HEK293 (cell line): ENCODE results near the gene BICC1.

ENCODE experiments used
- CTCF ChIA-PET: fragments of 350-600 bp; formaldehyde crosslinking; extraction: SDS; loops from one replicate; lab custom pipeline; 2021; ENCODE audit warnings: antibody characterized with exemption; lab: Yijun Ruan, JAX
- POLR2A ChIA-PET: fragments of 300-600 bp; formaldehyde crosslinking; extraction: SDS; loops from one replicate; lab custom pipeline; 2020; ENCODE audit warnings: antibody characterized with exemption, inconsistent platforms; lab: Yijun Ruan, JAX
- H3K27ac ChIP-seq: fragments of 200-500 bp; sonication (Bioruptor generic); 2 replicates; pipeline ENCODE4 v1.5.1; 2014; ENCODE audit warnings: low read depth, low read length, control low read depth, inconsistent platforms; ENCODE audit errors: extremely low read depth
- H3K36me3 ChIP-seq, 2 experiments: fragments of 200-500 bp in 1 of 2; sonication (Bioruptor generic) in 1 of 2; 1 replicate in 1 of 2; 2 replicates in 1 of 2; pipeline ENCODE4 v1.5.1; 2014 to 2017; ENCODE audit warnings: inconsistent platforms in 2 of 2, low read length in 2 of 2; ENCODE audit not compliant: control insufficient read depth in 2 of 2, insufficient read depth in 1 of 2
- H3K4me1 ChIP-seq: fragments of 200-500 bp; sonication (Bioruptor generic); 2 replicates; pipeline ENCODE4 v1.5.1; 2014; ENCODE audit warnings: mild to moderate bottlenecking, low read length, inconsistent platforms; ENCODE audit not compliant: control insufficient read depth, insufficient read depth
- H3K4me3 ChIP-seq: 2 replicates; pipeline ENCODE4 v1.5.1; 2011; ENCODE audit warnings: low read depth, mild to moderate bottlenecking, control low read depth, low read length, moderate library complexity
- H3K9me3 ChIP-seq: fragments of 200-500 bp; sonication (Bioruptor generic); 2 replicates; pipeline ENCODE4 v1.5.1; 2014; ENCODE audit warnings: low read depth, low read length, inconsistent platforms; ENCODE audit not compliant: control insufficient read depth, insufficient read depth
- EGR2 ChIP-seq: fragments of 450-650 bp; formaldehyde crosslinking; IDR thresholded peaks from 2 replicates; pipeline ENCODE4 v1.5.1; 2016; ENCODE audit warnings: low read depth, missing biosample characterization, missing genetic modification characterization
- FEZF1 ChIP-seq: fragments of 450-650 bp; formaldehyde crosslinking; IDR thresholded peaks from 2 replicates; pipeline ENCODE4 v1.5.1; 2016; ENCODE audit warnings: missing biosample characterization, missing genetic modification characterization
- GLI4 ChIP-seq: fragments of 450-650 bp; formaldehyde crosslinking; IDR thresholded peaks from 2 replicates; pipeline ENCODE4 v1.5.1; 2016; ENCODE audit warnings: missing biosample characterization, missing genetic modification characterization
- HOXC10 ChIP-seq: sonication (generic); formaldehyde crosslinking; IDR thresholded peaks from 2 replicates; pipeline ENCODE4 v1.8.1; 2023; ENCODE audit warnings: mild to moderate bottlenecking, missing genetic modification reagents
- IKZF3 ChIP-seq: fragments of 450-650 bp; IDR thresholded peaks from 2 replicates; pipeline ENCODE4 v1.5.0; 2018; ENCODE audit warnings: missing biosample characterization, mild to moderate bottlenecking, missing genetic modification characterization, moderate library complexity
- OVOL3 ChIP-seq: fragments of 450-650 bp; formaldehyde crosslinking; IDR thresholded peaks from 2 replicates; pipeline ENCODE4 v1.5.1; 2016; ENCODE audit warnings: missing biosample characterization, missing genetic modification characterization
- ZBTB8A ChIP-seq: fragments of 450-650 bp; formaldehyde crosslinking; IDR thresholded peaks from 2 replicates; pipeline ENCODE4 v1.5.1; 2016; ENCODE audit warnings: missing biosample characterization, missing genetic modification characterization
- ZFP41 ChIP-seq: fragments of 450-650 bp; formaldehyde crosslinking; IDR thresholded peaks from 2 replicates; pipeline ENCODE4 v1.5.1; 2016; ENCODE audit warnings: missing biosample characterization, missing genetic modification characterization, borderline replicate concordance
- ZNF10 ChIP-seq: fragments of 450-650 bp; formaldehyde crosslinking; IDR thresholded peaks from 2 replicates; pipeline ENCODE4 v1.5.1; 2017; ENCODE audit warnings: missing biosample characterization, missing genetic modification characterization
- ZNF112 ChIP-seq: fragments of 450-650 bp; formaldehyde crosslinking; IDR thresholded peaks from 2 replicates; pipeline ENCODE4 v1.5.0; 2017; ENCODE audit warnings: missing biosample characterization, missing genetic modification characterization
- ZNF571 ChIP-seq: fragments of 450-650 bp; formaldehyde crosslinking; IDR thresholded peaks from 2 replicates; pipeline ENCODE4 v1.5.0; 2017; ENCODE audit warnings: missing biosample characterization, missing genetic modification characterization
- ZNF707 ChIP-seq: fragments of 450-650 bp; formaldehyde crosslinking; IDR thresholded peaks from 2 replicates; pipeline ENCODE4 v1.5.1; 2016; ENCODE audit warnings: missing biosample characterization, missing genetic modification characterization
- ZNF747 ChIP-seq: fragments of 450-650 bp; formaldehyde crosslinking; IDR thresholded peaks from 2 replicates; pipeline ENCODE4 v1.5.1; 2016; ENCODE audit warnings: missing biosample characterization, missing genetic modification characterization
- ZNF777 ChIP-seq: fragments of 450-650 bp; formaldehyde crosslinking; IDR thresholded peaks from 2 replicates; pipeline ENCODE4 v1.5.1; 2017; ENCODE audit warnings: missing biosample characterization, missing genetic modification characterization, borderline replicate concordance
- ZSCAN18 ChIP-seq: fragments of 450-650 bp; formaldehyde crosslinking; IDR thresholded peaks from 2 replicates; pipeline ENCODE4 v1.5.1; 2016; ENCODE audit warnings: missing biosample characterization, missing genetic modification characterization
- TF ChIP-seq, protein P1 (sequence below): fragments of 450-650 bp; formaldehyde crosslinking; IDR thresholded peaks from 2 replicates; pipeline ENCODE4 v1.5.1; 2017; ENCODE audit warnings: missing biosample characterization, missing genetic modification characterization
- TF ChIP-seq, protein P2 (sequence below): fragments of 450-650 bp; formaldehyde crosslinking; conservative IDR thresholded peaks from 2 replicates; pipeline ENCODE4 v1.5.1; 2016; ENCODE audit warnings: low read depth, missing biosample characterization, missing genetic modification characterization
- TF ChIP-seq, protein P3 (sequence below): fragments of 450-650 bp; formaldehyde crosslinking; IDR thresholded peaks from 2 replicates; pipeline ENCODE4 v1.5.0; 2017; ENCODE audit warnings: missing biosample characterization, missing genetic modification characterization, borderline replicate concordance
- TF ChIP-seq, protein P4 (sequence below): fragments of 450-650 bp; formaldehyde crosslinking; IDR thresholded peaks from 2 replicates; pipeline ENCODE4 v1.5.1; 2017; ENCODE audit warnings: missing biosample characterization, missing genetic modification characterization

BICC1 gene

DNA sequence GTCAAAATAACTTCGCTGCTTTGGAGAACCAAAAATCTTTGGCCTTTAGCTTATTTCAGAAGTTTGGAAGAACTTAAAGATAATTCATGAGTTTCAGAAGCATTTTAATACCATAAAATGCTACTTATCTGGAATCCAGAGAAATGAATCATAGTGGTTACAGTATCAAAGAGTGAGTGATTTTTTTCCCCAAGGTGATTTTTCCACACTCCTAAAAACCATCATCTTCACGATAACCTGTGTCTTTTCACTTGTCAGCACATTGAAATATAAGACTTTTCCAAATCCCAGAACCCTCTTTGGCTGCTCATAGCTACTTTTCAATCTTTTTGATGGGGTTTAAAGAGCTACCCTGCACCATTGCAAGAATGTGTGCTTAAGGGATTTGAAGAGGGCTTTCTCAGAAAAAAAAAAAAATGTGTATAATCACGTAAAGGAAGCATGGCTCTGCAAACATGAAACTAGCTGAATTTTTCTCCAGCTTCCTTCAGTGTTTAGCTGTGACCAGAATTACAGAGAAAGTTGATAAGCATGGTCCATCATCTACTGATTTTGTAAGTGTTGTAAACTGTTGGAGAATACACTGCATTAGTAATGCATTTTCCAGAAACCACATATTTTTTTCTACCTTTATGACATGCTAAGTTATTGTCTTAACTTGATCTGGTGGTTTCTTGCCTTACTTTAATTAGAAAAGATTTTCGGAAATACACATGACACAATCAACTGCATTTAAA is 134.9 kb downstream of the BICC1 start:
- H3K27ac ChIP-seq, result no peak overlapping the region
- POLR2A ChIA-PET, result no interaction called here

GRCh38 chr10:58648131-58648530 is 135.5 kb downstream of the BICC1 start:
- POLR2A ChIA-PET, result no interaction called here
- Histone ChIP-seq H3K36me3 (no peaks in the 10 kb centered on the region), H3K27ac (no peak overlapping the region), H3K4me3 (no peak overlapping the region), H3K4me1 (peaks cover 18% of the 10 kb centered on the region), H3K9me3 (no peaks in the 10 kb centered on the region)
- TF ChIP-seq ZNF707 (tag by site-specific recombination) (no peak), ZNF10 (tag by site-specific recombination) (no peak)
- CTCF ChIA-PET, result interaction anchor here (1.4 kb wide), 1 partner anchor 117 kb away, joined by 5 read pairs; no protein-coding TSS in a partner anchor

More for the DNA sequence above, 134.9 kb downstream of the BICC1 start:
- Histone ChIP-seq H3K36me3 (no peaks in the 10 kb centered on the region), H3K4me3 (no peak overlapping the region), H3K9me3 (no peaks in the 10 kb centered on the region), H3K4me1 (peaks cover 18% of the 10 kb centered on the region)
- CTCF ChIA-PET, result interaction anchor here (1.4 kb wide), 1 partner anchor 116 kb away, joined by 5 read pairs; no protein-coding TSS in a partner anchor
- TF ChIP-seq ZSCAN18 (tag by site-specific recombination) (no peak), EGR2 (tag by site-specific recombination) (no peak), ZNF777 (tag by site-specific recombination) (no peak), ZNF112 (no peak), ZNF571 (no peak), GLI4 (tag by site-specific recombination) (no peak), ZFP41 (tag by site-specific recombination) (no peak)
- TF ChIP-seq, protein P1, sequence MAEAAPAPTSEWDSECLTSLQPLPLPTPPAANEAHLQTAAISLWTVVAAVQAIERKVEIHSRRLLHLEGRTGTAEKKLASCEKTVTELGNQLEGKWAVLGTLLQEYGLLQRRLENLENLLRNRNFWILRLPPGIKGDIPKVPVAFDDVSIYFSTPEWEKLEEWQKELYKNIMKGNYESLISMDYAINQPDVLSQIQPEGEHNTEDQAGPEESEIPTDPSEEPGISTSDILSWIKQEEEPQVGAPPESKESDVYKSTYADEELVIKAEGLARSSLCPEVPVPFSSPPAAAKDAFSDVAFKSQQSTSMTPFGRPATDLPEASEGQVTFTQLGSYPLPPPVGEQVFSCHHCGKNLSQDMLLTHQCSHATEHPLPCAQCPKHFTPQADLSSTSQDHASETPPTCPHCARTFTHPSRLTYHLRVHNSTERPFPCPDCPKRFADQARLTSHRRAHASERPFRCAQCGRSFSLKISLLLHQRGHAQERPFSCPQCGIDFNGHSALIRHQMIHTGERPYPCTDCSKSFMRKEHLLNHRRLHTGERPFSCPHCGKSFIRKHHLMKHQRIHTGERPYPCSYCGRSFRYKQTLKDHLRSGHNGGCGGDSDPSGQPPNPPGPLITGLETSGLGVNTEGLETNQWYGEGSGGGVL (tag by site-specific recombination), result no peak

GRCh38 chr10:58651040-58651439 is 138.4 kb downstream of the BICC1 start:
- H3K36me3 ChIP-seq, result no peaks in the 10 kb centered on the region
- H3K4me3 ChIP-seq, result no peak overlapping the region
- H3K27ac ChIP-seq, result peak overlapping the region; percentile 36; the same call in 1 of the 2 replicates
- no peaks in the 10 kb centered on the region for H3K9me3 ChIP-seq
- POLR2A ChIA-PET, result interaction anchor here (0.7 kb wide), 1 partner anchor 10 kb away, joined by 3 read pairs; no protein-coding TSS in a partner anchor
- H3K4me1 ChIP-seq, result peaks cover 15% of the 10 kb centered on the region
- CTCF ChIA-PET, result interaction anchor here (0.5 to 1.2 kb wide), 5 partner anchors 10 to 237 kb away, joined by 3 to 4 read pairs (median 4); no protein-coding TSS in a partner anchor
- TF ChIP-seq IKZF3 (tag by site-specific recombination), result no peak
- TF ChIP-seq ZBTB8A (tag by site-specific recombination), result no peak
- no peak for TF ChIP-seq ZNF747
- TF ChIP-seq, protein P2, sequence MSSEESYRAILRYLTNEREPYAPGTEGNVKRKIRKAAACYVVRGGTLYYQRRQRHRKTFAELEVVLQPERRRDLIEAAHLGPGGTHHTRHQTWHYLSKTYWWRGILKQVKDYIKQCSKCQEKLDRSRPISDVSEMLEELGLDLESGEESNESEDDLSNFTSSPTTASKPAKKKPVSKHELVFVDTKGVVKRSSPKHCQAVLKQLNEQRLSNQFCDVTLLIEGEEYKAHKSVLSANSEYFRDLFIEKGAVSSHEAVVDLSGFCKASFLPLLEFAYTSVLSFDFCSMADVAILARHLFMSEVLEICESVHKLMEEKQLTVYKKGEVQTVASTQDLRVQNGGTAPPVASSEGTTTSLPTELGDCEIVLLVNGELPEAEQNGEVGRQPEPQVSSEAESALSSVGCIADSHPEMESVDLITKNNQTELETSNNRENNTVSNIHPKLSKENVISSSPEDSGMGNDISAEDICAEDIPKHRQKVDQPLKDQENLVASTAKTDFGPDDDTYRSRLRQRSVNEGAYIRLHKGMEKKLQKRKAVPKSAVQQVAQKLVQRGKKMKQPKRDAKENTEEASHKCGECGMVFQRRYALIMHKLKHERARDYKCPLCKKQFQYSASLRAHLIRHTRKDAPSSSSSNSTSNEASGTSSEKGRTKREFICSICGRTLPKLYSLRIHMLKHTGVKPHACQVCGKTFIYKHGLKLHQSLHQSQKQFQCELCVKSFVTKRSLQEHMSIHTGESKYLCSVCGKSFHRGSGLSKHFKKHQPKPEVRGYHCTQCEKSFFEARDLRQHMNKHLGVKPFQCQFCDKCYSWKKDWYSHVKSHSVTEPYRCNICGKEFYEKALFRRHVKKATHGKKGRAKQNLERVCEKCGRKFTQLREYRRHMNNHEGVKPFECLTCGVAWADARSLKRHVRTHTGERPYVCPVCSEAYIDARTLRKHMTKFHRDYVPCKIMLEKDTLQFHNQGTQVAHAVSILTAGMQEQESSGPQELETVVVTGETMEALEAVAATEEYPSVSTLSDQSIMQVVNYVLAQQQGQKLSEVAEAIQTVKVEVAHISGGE (tag by site-specific recombination), result no peak
- no peak for TF ChIP-seq OVOL3
- TF ChIP-seq, protein P3, sequence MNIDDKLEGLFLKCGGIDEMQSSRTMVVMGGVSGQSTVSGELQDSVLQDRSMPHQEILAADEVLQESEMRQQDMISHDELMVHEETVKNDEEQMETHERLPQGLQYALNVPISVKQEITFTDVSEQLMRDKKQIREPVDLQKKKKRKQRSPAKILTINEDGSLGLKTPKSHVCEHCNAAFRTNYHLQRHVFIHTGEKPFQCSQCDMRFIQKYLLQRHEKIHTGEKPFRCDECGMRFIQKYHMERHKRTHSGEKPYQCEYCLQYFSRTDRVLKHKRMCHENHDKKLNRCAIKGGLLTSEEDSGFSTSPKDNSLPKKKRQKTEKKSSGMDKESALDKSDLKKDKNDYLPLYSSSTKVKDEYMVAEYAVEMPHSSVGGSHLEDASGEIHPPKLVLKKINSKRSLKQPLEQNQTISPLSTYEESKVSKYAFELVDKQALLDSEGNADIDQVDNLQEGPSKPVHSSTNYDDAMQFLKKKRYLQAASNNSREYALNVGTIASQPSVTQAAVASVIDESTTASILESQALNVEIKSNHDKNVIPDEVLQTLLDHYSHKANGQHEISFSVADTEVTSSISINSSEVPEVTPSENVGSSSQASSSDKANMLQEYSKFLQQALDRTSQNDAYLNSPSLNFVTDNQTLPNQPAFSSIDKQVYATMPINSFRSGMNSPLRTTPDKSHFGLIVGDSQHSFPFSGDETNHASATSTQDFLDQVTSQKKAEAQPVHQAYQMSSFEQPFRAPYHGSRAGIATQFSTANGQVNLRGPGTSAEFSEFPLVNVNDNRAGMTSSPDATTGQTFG (tag by site-specific recombination), result no peak
- no peak for TF ChIP-seq ZNF777 (tag by site-specific recombination)
- no peak for TF ChIP-seq HOXC10 (CRISPR knock-in tag)
- TF ChIP-seq, protein P4, sequence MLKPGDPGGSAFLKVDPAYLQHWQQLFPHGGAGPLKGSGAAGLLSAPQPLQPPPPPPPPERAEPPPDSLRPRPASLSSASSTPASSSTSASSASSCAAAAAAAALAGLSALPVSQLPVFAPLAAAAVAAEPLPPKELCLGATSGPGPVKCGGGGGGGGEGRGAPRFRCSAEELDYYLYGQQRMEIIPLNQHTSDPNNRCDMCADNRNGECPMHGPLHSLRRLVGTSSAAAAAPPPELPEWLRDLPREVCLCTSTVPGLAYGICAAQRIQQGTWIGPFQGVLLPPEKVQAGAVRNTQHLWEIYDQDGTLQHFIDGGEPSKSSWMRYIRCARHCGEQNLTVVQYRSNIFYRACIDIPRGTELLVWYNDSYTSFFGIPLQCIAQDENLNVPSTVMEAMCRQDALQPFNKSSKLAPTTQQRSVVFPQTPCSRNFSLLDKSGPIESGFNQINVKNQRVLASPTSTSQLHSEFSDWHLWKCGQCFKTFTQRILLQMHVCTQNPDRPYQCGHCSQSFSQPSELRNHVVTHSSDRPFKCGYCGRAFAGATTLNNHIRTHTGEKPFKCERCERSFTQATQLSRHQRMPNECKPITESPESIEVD (tag by site-specific recombination), result peak; percentile 36; the same call in 1 of the 2 replicates
- peak; percentile 62 for TF ChIP-seq FEZF1
